NCI-H146 treated with DMSO at 0.1 percent for 48 hours (cell line): ENCODE measurements around the gene MYL5.
"Not testable (repeated sequence)": the region's sequence is repeated elsewhere in the genome, so short reads cannot be mapped to it uniquely, and the experiment has no call there.

Experiments
- DNase-seq: peaks from one replicate; lab custom pipeline; 2025; ENCODE audit not compliant: unreplicated experiment; lab: John Stamatoyannopoulos, UW

MYL5 gene

GRCh38 chr4:704971-705277 is 30.6 kb downstream of the MYL5 start:
- no peak for DNase-seq

DNA sequence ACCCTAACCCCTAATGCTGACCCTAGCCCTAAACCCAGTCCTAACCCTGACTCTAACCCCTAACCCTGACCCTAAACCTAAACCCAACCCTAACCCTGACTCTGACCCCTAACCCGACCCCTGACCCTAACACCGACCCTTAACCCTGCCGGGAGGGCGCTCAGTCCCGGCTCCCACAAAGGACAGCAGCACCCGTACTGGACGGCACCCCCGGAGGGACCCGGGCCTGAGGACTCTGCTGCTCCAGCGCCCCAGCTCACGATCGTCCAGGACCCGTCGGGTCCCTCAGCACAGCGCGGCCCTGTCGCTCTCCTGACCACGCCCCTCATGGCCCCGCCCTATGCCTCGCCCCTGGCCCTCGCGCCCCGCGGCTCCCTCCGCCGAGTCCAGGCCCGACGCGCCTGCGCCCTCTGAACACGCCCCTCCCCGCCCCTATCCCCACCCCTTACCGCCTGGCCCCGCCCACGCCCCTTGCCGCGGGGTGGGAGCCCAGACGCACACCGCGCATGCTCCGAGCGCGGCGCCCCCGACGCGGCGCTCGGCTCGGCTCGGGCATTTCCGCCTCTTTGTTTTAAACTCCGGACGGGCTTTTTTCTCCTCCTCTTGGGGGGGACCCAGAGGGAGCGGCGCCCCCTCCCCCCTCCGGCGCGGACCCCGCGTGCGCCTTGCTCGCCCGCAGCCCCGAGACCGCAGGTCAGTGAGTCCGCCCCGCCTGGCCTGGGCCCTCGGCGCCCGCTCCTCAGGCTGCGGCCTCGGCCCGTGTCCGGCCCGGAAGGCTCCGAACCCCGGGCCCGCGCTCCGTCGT is 31.1 kb downstream of the MYL5 start, which contains the start of gene PCGF3:
Gene PCGF3 (plus strand): TSS at position 555 of the 805 bp plus-strand sequence. CDS start 27,849 bp downstream, outside the sequence.
- DNase-seq: peak; percentile 64

DNA sequence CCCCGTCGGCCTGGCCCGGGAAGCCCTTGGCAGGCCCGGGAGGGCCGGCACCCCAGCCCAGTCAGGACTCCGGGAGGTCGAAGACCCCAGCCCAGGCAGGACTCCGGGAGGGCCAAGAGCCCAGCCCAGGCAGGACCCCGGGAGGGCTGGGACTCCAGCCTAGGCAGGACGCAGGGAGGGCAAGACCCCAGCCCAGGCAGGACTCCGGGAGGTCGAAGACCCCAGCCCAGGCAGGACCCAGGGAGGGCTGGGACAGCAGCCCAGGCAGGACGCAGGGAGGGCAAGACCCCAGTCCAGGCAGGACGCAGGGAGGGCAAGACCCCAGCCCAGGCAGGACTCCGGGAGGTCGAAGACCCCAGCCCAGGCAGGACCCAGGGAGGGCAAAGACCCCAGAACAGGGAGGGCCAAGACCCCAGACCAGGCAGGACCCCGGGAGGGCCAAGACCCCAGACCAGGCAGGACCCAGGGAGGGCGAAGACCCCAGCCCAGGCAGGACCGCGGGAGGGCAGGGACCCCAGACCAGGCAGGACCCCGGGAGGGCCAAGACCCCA is 31.8 kb downstream of the MYL5 start:
- DNase-seq: not testable (repeated sequence)

DNA sequence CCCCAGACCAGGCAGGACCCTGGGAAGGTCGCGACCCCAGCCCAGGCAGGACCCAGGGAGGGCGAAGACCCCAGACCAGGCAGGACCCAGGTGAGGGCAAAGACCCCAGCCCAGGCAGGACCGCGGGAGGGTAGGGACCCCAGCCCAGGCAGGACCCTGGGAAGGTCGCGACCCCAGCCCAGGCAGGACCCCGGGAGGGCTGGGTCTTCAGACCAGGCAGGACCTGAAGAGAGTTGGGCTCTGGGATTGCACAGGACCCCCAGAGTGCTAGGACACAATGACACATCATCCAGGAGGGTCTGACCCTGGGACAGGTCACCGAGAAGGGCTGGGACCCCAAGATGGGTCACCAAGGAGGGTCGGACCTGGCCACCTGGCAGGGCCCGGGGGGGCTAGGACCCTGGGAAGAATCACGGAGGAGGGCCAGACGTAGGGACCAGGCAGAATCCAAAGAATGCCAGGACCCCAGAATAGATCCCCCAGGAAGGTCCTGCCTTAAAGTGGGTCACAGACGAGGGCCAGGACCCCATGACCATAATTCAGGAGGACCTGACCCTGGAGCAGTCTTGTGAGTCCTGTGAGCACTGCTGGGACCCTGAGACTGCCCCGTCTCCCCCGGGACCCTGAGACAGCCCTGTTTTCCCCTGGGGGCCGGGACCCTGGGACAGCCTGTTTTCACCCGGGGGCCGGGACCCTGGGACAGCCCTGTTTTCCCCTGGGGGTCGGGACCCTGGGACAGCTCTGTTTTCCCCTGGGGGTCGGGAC is 32.7 kb downstream of the MYL5 start:
- no peak for DNase-seq

DNA sequence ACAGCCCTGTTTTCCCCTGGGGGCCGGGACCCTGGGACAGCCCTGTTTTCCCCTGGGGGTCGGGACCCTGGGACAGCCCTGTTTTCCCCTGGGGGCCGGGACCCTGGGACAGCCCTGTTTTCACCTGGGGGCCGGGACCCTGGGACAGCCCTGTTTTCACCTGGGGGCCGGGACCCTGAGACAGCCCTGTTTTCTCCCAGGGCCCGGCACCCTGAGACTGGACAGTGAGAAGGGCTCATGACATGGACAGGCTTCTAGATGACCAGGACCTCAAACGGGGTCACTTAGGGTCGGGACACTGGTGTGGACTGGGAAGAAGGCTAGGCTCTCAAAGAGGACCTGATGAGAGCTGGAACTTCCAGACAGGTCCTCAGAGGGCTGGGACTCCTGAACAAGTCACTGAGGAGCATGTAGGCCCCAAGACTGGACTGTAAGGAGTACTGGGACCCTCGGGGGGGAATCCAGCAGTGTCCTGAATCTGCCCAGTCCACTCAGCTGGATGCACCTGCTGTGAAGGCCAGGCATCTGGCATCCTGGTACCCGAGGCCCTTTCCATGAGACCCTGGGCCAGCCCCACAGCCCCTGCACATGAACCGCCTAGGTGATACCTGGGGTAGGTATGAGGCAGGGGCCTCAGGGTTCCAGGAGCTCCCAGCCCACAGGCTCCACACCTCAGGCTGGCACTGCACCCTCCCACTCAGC is 33.7 kb downstream of the MYL5 start:
- no peak for DNase-seq

- DNase-seq: no peak
Measured at GRCh38 chr4:708631-708933, 34.2 kb downstream of the MYL5 start.

GRCh38 chr4:709348-709747 is 35.0 kb downstream of the MYL5 start:
- no peak for DNase-seq

- no peak for DNase-seq
Measured at GRCh38 chr4:710116-710515, 35.8 kb downstream of the MYL5 start.

GRCh38 chr4:710916-711315 is 36.6 kb downstream of the MYL5 start:
- no peak for DNase-seq

DNA sequence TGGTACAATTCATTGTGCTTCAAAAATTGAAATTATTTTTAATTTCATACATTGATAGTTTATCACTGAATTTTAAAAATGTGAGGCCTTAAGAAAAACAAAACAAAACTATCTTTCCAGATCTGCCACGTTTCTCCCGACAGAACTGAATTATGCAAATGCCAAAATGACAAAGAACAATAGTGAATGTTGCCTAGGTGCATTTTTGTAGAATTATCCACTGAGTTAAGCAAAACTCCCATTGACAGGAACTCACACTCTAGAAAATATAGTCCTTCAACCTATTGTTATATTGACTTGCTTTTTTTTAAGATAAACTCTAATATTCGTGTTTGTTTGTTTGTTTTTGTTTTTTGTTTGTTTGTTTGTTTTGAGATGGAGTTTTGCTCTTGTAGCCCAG is 37.8 kb downstream of the MYL5 start:
- no peak for DNase-seq

- no peak for DNase-seq
Measured at GRCh38 chr4:712916-713632, 38.7 kb downstream of the MYL5 start.

- no peak for DNase-seq
Measured at GRCh38 chr4:714087-714486, 39.7 kb downstream of the MYL5 start.

GRCh38 chr4:717601-718320 is 43.4 kb downstream of the MYL5 start:
- no peak for DNase-seq

DNA sequence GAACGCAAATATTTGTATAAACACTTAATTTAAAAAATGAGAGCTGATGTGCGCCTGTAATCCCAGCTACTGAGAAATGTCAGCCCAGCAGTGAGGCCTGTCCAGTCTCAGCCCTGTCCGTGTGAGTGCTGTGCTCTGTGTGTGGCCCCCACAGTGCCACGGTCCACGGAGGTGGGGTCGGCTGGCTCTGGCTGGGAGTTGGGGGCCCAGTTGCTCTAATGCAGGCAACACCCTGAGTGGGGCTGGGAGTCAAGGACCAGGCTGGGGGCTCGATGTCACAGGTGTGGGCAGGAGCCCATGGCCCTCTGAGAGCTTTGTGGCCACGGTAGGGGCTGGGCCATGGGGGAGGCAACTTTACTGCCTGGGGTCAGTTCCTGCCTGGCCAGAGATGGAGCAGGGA is 44.1 kb downstream of the MYL5 start:
- no peak for DNase-seq

DNA sequence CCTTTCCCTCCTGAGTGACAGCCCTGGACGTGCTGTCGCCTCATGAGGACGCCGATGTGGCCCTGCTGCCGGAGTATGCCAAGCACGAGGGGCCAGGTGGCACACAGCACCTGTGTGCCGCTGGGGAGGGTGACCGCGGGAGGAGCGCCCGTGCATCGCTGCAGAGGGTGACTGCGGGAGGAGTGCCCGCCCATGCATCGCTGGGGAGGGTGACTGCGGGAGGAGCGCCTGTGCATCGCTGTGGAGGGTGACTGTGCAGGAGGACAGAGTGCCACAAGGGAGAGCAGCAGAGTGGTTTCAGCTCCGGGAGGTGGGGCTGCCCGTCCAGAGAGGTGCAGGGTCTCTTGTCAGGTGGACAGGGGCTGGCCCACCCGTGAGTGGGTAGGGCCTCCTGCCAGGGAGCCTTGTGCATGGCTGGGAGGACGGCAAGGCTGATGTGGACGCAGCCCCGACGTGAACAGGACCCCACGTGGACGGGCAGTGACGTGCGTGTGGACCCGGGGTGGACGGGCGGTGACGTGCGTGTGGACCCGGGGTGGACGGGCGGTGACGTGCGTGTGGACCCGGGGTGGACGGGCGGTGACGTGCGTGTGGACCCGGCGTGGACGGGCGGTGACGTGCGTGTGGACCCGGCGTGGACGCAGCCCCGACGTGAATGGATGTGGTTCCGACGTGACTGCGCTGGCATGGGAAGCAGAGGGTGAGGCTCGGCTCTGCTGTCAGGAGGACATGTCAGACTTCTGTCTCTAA is 45.9 kb downstream of the MYL5 start:
- no peak for DNase-seq

- no peak for DNase-seq
Measured at GRCh38 chr4:721261-722168, 47.2 kb downstream of the MYL5 start.

DNA sequence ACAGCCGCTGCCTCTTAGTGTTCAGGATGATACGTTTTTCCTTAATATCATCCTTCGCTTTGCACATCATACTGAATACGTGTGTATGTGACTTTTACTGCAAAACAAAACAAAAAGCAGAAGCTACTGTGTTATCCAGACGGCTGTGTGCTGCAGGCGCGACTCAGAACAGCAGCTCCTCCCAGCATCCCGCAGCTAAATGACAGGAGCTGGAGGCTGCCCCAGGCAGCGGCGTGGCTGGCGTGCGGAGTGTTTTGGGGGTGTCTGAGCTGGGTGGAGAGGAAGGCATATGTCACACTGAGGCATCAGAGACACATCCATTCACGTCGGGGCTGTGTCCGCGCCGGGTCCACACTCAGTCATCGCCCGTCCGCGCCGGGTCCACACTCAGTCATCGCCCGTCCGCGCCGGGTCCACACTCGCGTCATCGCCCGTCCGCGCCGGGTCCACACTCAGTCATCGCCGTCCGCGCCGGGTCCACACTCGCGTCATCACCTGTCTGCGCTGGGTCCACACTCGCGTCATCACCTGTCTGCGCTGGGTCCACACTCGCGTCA is 47.9 kb downstream of the MYL5 start:
- no peak for DNase-seq

DNA sequence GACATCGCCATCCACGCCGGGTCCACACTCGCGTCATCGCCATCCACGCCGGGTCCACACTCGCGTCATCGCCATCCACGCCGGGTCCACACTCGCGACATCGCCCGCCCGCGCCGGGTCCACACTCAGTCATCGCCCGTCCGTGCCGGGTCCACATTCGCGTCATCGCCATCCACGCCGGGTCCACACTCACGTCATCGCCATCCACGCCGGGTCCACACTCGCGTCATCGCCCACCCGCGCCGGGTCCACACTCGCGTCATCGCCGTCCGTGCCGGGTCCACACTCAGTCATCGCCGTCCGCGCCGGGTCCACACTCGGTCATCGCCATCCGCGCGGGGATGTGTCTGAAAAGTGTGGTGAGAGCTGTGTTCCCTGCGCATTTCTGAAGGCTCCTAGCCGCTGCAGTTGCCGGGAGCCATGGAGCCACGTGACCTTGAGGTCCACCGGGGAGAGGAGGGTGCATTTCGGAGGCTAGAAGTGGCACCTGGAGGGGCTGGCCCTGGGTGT is 48.6 kb downstream of the MYL5 start:
- no peak for DNase-seq
